Inflammatory macrophage (primary cell): Measurements from ENCODE around the gene NR1H3.
A peak's percentile ranks its signal among the peaks of the same experiment; 100 is the strongest.
"Not testable (repeated sequence)": the region's sequence is repeated elsewhere in the genome, so short reads cannot be mapped to it uniquely, and the experiment has no call there.

Source experiments
- DNase-seq, 2 donors: peaks; one replicate each; pipeline ENCODE4 v3.0.0-alpha.2; 2020 to 2022
- total RNA-seq, 18 experiments: gene quantifications; one replicate each; lab custom pipeline; 2026; ENCODE audit warnings: mixed read lengths in 6 of 18, inconsistent platforms in 2 of 18; lab: John Stamatoyannopoulos, UW

Gene NR1H3
- 119 to 723 (median 226) reads per million in 18 experiments for total RNA-seq

DNA sequence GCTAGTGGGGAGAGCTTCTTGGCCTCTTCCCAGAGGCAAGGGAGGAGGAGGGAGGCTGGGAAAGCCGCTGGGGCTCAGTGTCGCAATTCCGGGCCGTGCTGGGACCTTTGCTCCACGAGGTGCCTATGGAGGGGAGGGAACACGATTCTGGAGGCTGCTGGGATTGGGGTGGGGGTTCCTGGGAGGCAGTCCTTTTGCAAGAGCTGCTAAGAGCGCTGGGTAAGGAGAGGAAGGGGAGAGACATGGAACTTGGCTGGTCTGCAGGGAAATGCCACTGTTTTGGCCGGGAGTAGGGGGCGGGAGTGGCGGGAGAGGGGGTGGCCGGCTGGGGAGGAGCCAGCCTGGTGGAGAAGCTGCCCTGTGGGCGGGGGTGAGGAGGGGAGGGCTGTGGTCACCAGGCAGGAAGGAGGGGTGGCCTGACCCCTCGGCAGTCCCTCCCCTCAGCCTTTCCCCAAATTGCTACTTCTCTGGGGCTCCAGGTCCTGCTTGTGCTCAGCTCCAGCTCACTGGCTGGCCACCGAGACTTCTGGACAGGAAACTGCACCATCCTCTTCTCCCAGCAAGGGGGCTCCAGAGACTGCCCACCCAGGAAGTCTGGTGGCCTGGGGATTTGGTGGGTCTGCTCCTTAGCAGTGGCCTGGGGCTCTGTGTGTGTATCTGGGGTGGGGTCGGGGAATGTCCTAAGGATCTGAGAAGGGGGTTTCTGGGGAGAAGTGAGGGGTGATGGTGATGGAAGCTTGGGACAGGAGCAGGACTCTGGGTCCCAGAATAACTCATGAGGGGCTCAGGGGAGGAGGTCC is at the start of gene NR1H3:
NR1H3 (plus strand) TSS at position 480 of the 800 bp plus-strand sequence. CDS start 1,221 bp downstream, outside the sequence.
- peak; percentile 75 to 92 for DNase-seq

DNA sequence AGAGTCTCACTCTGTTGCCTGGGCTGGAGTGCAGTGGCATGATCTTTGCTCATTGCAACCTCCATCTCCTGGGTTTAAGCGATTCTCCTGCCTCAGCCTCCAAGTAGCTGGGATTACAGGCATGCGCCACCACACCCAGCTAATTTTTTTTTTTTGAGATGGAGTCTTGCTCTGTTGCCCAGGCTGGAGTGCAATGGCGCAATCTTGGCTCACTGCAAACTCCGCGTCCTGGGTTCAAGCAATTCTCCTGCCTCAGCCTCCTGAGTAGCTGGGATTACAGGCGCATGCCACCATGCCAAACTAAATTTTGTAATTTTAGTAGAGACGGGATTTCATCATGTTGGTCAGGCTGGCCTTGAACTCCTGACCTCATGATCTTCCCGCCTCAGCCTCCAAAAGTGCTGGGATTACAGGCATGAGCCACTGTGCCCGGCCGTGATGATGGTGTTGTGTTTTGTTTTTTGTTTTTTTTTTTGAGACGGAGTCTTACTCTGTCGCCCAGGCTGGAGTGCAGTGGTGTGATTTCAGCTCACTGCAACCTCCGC is 49.7 kb upstream of the NR1H3 start:
- not testable (repeated sequence) for DNase-seq

DNA sequence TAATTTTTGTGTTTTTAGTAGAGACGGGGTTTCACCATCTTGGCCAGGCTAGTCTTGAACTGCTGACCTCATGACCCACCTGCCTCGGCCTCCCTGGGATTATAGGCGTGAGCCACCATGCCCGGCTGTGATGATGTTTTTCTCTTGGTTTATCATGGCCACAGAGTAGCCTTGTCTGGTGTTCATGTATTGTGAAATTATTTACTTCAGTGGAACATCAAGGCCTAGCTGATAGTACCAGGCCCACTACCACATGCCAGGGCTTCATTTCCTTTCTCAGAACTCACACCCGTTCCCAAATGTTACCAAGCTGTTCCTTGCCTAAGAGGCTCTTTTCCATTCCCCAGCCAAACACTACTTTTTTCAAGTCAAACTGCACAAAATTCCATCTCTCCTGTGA is 49.2 kb upstream of the NR1H3 start:
- no peak for DNase-seq

DNA sequence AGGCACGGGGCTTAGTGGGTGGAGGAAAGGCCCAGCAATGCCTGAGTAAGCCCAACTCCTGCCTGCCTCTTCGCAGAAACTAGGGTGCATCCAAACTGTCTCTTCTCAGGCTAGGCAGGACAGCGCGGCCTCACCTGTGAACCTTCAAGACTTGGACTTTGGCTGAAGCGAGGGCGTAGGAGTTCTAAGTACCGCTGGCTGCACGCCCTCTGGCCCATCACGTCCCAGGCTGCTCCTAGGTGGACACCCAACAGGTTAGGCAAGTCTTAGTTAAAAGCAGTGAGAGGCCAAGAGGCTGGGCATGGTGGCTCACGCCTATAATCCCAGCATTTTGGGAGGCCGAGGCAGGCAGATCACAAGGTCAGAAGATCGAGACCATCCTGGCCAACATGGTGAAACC is 44.9 kb upstream of the NR1H3 start:
- DNase-seq, result no peak

DNA sequence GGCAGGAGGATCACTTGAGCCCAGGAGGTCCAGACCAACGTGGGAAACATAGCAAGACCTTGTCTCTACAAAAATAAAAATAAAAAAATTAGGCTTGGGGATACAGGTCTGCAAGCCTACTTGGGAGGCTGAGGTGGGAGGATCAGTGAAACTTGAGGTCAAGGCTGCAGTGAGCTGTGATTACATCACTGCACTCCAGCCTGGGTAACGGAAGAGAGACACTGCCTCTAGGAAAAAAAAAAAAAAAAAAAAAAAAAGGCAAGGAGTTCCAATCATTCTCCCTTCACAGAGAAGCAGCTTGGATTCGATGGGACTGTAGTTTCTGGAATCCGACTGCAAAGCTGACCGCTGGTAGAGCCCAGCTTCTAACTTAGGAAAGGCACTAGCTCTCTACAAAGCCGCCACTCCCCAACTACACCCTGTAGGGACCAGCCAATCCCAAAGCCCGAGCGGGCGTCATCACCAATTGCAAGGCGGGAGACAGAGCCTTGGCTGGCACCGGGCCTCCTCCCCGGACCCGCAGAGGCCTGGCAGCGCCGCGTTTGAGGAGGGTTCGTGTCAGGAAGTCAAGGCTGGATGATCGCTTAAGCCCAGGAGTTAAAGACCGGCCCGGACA is 43.7 kb upstream of the NR1H3 start:
- peak; percentile 93 to 94 for DNase-seq

DNA sequence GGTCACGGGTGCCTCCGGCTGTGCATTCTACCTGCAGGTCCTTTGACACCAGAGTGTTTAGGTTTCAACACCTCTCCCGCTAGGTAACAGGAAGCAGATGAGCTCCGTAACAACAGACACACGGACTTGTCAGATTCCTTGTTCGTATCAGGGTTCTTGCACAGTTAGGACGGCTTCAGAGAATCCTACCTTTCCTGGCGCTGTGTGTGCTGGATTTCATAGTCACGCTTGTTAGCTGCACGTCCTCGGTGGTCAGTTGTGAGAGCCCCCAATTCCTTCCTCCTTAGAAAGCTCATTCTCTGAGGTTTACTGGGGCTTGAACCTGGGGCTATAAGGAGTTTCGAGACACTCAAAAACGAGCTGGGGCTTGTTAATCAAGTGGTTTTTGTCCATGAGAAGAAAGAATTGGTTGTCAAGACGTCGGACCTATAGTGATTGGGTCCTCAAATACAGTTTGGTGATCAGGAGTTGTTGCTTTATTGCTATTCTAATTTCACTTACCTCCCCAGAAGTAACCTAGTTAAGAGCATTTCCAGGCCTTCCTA is 42.4 kb upstream of the NR1H3 start:
- DNase-seq, result no peak

DNA sequence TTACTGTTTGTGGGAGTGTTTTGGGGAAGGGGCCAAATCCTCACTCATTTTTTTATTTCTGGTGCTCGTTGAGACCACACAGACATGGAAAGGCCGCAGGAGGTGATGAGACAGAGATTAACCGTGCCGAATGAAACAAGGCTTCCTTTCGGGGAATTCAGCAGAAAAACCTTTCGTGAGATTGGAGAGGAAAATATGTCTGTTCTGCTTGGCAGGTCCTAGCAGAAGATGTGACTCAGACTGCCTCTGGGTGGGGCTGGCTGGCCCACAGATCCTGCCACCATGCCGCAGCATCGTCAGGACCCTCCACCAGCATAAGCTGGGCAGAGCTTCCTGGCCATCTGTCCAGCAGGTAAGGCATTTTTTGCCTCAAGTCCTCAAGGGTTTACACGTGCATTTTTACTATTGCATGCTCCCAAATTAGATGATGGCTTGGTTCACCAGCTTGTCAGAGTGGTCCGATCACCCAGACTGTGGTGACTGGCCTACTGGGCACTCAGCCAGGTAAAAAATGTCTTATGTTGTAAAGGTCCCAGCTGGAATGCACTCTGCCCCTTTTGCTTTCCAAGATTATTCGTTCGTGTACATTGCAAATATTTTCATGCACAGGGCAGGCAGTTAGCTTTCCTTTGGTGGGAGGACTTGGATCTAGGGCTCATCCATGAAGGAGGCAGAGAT is 41.5 kb upstream of the NR1H3 start:
- DNase-seq, result peak in 1 of 2 donors; percentile 24

DNA sequence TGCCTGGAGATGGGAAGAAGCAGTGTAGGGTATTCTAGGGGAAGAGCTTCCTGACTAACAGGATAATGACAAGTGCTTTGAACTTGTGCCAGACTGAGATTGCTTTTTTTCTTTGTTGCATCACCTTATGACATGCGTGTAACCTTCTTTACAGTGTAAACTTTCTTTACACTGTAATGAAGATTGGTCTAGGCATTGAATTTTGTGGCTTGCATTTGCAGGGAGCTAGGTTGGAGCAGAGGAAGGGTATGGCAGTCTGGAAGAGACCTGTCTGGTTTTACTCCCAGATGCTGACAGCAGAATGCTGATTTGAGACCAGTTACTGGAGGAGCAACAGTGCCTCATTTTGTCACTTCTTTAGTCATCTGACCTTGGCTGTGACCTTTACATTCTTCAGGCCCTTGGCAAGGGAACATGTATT is 37.4 kb upstream of the NR1H3 start:
- DNase-seq, result no peak

DNA sequence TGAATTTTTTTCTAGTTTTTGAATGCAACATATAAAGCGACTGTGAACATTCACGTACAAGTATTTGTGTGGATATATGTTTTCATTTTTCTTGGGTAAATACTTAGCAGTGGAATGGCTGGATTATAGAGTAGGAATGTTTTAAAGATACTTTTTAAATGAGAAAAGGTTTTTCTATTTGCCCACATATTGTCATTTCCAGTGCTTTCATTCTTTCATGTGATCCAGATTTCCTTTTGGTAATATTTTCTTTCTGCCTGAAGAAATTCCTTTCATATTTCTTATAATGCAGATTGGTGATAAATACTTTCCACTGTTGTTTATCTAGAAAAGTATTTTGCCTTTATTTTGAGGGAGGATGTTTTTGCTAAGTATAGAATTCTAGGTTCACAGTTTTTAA is 35.1 kb upstream of the NR1H3 start:
- no peak for DNase-seq

DNA sequence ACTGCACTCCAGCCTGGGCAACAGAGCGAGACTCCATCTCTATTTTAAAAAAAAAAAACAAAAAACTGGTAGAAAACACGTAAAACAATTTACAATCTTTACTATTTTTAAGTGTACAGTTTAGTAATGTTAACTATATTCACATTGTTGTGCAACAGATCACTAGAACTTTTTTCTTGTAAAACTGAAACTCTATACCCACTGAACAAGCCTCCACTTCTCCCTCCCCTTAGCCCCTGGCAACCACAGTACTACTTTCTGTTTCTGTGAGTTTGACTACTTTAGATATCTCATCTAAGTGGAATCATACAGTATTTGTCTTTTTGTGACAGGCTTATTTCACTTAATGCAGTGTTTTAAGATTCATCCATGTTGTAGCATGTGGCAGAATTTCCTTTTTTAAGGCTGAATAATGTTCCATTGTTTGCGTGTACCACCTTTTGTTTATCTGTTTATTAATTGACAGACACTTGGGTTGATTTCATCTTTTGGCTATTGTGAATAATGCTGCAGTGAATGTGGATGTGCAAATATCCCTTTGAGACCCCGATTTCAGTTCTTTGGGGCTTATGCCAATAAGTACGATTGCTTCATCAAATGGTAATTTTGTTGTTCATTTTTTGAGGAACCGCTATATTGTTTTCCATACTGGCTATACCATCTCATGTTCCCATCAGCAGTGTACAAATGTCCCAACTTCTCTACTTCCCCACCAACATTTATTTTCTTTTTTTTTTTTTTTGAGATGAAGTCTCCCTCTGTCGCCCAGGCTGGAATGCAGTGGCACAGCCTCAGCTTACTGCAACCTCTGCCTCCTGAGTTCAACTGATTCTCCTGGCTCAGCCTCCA is 32.0 kb upstream of the NR1H3 start:
- peak; percentile 24 to 50 for DNase-seq

DNA sequence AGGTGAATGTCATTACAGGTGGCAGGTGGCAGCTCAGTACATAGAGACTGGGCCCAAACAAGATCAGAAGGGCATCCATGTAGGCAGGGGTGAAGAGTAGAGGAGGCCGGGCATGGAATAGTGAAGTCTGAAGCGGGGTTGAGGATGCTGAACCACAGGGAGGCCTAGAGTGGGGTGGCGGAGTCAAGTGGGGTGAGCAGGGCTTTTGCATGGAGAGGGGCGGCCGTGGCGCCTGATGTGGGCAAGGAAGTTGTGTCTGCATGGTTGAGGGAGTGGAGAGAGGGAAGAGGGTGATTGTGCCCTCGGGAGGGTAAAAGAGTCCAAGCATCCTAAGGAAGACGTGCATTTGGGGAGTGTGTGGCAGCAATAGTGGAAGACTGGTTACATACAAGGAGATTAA is 28.6 kb upstream of the NR1H3 start:
- no peak for DNase-seq

DNA sequence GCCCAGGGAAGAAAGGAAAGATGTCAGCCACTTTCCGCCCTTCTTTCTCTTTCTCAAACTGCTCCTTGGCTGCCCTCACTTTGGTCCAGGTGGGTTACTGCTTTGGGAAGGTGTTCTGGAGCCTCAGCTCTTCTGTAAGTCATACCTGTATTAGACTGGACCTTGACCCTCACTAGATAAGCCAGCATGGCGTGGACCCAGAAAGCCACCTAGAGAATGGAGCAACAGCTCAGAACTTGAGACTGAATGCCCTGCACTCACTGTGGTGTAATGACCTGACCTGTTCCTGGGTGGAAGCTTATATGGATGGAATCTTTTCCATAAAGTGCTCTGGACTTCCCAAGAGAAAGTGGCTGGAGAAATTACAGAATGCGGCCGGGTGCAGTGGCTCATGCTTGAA is 24.7 kb upstream of the NR1H3 start:
- no peak for DNase-seq

DNA sequence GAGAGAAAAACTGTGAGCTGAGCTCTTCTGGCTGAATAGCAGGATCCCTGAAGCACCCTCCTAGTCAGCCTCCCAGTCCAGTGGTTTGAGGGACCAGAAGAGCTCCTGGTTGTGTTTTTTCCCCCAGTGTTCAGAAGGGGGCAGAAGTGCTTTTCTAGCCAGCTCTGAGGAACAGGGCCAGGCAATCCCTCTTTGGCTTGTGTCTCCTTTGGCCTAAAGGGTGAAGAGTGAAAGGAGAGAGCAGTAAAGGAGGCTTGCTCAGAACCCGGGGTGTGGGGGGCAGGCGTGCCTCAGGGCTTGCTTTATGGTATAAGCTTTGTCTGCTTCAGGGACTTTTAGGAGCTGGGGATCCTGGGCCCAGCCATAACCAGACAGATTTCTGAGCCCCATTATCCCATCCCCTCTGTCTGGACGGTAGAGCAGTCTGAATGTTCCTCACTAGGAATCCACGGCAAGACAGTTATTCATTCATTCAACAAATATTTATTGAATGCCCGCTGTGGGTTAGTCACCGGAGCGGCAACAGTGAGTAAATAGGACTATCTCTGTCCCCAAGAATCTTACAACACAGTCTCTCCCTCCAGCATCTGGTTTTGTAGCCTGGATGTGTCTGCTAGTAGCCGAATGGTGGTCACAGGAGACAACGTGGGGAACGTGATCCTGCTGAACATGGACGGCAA is 23.7 kb upstream of the NR1H3 start:
- DNase-seq, result peak; percentile 55 to 70

DNA sequence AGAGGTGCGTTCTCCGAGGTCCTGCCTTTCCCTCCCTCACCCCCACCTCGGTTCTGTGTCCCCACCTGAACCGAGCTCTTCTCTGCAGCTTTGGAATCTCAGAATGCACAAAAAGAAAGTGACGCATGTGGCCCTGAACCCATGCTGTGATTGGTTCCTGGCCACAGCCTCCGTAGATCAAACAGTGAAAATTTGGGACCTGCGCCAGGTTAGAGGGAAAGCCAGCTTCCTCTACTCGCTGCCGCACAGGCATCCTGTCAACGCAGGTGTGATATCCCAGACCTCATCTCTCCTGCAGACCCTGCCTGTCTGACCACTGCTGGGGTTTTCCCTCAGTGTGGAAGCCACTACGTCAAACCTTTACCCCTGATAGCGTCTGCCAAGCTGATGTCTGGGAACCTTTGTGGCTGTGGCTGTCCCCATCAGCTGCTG is 23.1 kb upstream of the NR1H3 start:
- DNase-seq, result no peak

DNA sequence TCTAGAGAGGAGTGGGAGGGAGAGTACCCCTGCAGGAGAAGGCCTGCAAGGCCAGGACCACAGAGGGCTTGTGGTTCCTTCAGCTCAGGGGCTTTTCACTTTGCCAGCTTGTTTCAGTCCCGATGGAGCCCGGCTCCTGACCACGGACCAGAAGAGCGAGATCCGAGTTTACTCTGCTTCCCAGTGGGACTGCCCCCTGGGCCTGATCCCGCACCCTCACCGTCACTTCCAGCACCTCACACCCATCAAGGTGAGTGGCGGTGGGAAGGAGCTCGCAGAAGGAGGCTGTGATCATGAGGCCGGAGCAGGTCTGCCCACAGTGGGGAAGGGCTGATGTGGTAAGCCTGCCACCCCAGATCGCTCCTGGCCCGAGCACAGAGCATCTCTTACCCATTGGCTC is 22.6 kb upstream of the NR1H3 start:
- no peak for DNase-seq

DNA sequence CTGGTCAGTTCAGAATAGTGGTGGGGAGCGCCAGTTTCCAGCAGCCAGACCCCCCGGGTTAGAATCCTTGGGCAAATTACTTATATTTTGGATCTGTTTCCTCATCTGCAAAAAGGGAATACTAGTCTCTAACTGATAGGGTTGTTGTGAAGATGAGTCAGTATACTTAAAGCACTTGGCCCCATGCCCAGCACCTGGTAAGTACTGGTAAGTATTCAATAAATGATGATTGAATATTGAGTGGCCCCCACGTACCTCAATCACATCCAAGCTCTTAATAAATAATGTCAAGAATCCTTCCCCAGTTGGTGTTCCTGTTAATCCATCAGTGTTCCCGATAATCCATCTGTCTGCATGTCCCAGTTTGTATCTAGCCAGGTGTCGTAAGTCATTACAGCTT is 21.3 kb upstream of the NR1H3 start:
- DNase-seq, result no peak

DNA sequence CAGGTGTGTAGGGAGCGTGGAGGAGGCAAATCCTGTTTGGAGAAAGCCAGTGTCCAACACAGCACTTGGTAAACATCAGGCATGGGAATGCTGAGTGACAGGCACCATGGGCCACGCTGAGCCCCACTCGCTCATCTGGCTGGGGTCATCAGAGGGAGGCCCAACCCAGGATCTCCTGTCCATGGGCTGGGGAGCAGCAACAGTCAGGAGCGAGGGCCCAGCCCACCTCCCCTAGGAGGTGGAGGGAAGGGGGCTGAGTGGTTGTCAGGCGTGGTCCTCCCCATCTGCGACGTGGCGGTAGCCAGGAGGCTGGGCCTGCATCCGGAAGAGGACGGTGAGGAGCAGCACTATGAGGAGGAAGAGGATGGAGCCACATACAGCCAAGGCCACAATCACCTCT is 17.9 kb upstream of the NR1H3 start:
- DNase-seq, result no peak

DNA sequence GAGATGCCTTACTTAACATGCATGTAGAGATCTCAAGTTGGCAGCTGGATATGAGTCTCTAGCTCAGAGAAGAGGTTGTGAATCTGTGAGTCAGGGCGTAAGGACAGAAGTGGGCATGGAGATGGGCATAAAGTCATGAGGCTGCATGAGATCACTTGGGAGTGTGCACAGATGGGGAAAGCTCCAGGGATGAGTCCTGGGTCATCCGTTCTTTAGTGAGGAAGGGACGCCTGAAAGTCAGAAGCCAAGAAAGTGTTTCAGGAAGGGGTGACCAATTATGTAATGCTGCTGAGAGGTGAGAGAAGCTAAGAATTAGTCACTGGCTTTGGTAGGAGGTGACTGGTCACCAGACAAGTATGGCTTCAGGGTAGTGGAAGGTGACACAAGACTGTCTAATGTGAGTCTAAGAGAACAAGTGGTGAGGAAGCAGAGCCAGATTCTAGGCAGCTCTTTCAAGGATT is 15.9 kb upstream of the NR1H3 start:
- DNase-seq, result peak; percentile 91 to 96

DNA sequence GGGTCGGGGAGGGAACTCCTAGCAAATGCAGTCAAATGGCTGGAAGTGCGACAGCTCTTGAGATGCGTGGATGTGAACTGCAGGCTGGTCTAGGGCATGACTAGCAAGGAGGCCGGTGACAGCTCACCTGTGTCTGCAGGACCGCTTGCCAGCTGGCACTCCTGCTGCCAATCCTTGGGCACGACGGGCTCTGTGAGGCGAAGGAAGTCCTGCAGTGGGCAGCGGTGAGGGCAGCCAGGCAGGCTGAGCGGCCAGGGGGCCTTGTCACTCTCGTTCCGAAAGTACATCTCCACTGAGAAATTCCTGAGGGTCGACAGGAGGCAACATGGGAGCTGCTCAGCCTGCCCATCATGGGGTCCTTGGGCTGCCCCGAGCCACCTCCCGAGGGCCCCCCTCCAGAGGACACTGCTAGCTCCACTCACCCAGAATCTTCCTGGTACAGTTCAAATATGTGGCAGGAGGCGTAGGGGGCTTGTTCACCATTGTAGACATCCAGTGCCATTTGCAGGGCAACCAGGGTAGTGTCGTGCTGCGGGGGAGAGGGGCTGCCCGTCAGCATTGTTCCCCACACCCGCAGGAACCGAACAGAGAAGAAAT is 15.1 kb upstream of the NR1H3 start:
- DNase-seq, result no peak

DNA sequence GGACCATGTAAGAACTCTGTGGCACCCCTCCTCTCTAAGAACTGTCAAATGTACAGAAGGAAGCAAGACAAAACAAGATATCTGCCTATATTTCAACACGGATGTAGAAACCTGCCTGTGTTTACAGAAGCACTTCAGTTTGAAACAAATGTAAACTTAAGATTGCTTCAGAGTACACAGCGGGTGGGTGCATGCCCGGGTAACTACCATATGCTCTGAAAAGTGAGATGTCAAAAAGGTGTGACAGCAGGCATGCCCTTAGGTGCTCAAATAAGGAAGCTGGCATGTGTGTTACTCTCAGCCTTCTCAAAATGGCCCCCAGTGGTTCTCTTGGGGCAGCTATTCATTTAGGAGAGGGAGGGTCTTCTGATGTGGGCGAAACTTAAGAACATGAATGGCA is 14.3 kb upstream of the NR1H3 start:
- no peak for DNase-seq
